Coronary artery (tissue), 2 donors: ENCODE measurements around the gene AKAP13.

Experiments
- DNase-seq: peaks from one replicate; pipeline ENCODE4 v3.0.0-alpha.2; 2017; ENCODE audit warnings: low spot score
- H3K27ac ChIP-seq, 2 donors: fragments of 200-600 bp; sonication (generic); one replicate each; pipeline ENCODE4 v1.5.1; 2016 to 2019
- H3K4me3 ChIP-seq: fragments of 200-600 bp; sonication (generic); 2 replicates; pipeline ENCODE4 v1.5.1; 2016; ENCODE audit warnings: mild to moderate bottlenecking, moderate library complexity
- CTCF ChIP-seq: fragments of 200-600 bp; sonication (generic); IDR thresholded peaks from one replicate; pipeline ENCODE4 v1.5.1; 2019; ENCODE audit warnings: antibody characterized with exemption

AKAP13 gene

DNA sequence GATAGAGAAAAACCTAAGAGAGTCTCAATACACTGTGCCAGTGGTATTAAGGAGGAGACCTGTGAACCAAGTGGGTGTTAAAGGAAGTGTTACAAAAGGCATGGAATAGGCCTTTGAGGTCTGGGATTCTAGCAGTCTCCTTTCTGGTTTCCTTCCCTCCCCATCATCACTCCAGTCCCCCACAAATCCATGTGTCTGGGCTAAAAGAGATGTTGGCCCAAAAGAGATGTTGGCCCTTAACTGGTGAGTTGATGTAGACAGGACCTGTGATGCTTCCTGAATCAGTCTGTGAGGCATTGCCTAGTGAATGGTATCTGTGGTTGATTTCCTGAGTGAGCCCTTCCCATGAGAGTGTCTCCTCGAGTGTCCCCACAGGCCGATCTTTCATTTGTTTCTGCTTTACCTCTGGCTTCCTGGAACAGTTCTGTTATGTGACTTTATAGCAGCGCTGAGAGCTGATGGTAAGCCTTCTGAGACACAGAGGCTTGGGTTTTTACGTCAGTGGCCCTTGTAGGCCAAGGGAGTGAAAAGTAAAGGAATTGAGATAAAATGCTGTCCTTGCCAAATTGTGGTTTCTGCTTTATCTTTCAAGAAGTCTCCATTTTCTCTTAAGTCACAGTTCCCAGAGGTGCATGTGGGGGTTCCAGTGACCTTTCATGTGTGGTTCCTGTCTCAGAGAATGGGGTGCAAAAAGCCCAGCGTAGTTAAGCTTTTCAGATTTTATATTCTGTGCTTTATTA lies 326.5 kb downstream of the AKAP13 start:
- DNase-seq: peak; percentile 79
- Histone ChIP-seq H3K27ac (peak overlapping the region; percentile 88 to 93), H3K4me3 (peak overlapping the region; percentile 49)
- TF ChIP-seq CTCF: no peak

DNA sequence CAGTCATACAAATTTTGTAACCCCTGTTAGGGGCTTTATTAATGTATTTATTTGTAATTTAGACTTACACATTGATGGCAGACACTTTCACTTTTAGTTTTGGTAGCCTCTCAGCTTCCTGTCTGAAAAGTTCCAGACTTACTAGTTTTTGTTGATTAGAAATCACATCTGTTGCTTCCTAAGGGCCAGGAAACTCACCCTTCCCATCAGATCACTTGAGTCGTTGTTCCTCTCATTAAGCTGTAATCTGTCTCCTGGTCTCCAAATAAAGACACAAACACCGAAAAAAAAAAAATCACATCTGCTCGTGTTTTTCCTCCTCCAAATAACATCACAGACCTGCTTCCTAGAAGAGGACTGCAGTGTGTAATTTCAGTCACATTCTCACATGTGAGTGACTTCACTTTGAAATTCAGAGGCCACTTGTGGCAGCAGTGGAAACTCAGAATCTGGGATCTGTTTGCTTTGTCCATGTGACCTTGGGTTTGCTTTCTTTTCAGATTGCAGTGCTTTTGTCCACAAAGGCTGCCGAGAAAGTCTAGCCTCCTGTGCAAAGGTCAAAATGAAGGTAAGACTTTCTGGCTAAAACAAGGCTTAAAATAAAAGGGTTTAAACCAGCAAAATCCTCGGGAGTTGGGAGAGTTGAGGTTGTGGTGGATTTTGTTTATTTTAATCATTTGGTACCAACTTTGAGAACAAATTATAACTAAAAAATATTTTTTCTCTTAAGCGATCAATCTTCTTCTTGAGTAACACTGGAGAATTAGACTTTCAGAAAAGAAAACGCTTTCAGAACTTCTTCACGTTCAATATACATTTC lies 327.3 kb downstream of the AKAP13 start:
- H3K4me3 ChIP-seq: peak overlapping the region; percentile 49

GRCh38 chr15:85708402-85708941 lies 328.1 kb downstream of the AKAP13 start:
- H3K4me3 ChIP-seq: no peak overlapping the region
- peak overlapping the region; percentile 88 to 93 for H3K27ac ChIP-seq
- no peak for TF ChIP-seq CTCF
- no peak for DNase-seq

More for the DNA sequence above, 327.3 kb downstream of the AKAP13 start:
- no peak for TF ChIP-seq CTCF
- DNase-seq: no peak
- H3K27ac ChIP-seq: peak overlapping the region; percentile 88 to 93

GRCh38 chr15:85709250-85709649 lies 328.8 kb downstream of the AKAP13 start:
- no peak for DNase-seq
- Histone ChIP-seq H3K27ac (no peak overlapping the region), H3K4me3 (no peak overlapping the region)
- TF ChIP-seq CTCF: no peak

GRCh38 chr15:85710340-85710842 lies 330.0 kb downstream of the AKAP13 start:
- no peak for TF ChIP-seq CTCF
- Histone ChIP-seq H3K4me3 (no peak overlapping the region), H3K27ac (no peak overlapping the region)
- no peak for DNase-seq

DNA sequence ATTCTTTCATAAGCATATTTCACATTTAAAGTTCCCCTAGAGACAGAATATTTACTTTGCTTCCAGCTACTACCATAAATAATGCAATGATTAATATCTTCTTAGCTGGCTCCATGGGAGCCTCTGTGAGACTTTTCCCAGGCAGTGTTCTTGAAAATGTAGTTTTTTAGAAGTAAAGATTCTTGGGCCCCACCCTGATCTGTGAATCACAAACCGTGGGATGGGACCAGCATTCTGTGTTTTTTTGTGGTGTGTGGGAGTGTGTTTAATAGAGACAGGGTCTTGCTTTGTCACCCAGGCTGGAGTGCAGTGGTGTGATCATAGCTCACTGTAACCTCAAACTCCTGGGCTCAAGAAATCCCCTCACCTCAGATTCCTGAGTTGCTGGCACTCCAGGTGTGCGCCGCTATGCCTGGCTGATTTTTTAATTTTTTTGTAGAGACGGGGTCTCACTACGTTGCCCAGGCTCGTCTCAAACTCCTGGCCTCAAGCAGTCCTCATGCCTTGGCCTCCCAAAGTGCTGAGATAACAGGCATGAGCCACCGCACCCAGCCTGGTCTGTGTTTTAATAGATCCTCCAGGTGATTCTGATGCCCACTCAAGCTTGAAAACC lies 331.3 kb downstream of the AKAP13 start:
- no peak overlapping the region for H3K4me3 ChIP-seq
- H3K27ac ChIP-seq: no peak overlapping the region
- TF ChIP-seq CTCF: no peak
- no peak for DNase-seq
